Measurements from ENCODE around the gene BNC2.

BNC2 gene

GRCh38 chr9:16623989-16624743 is 246.3 kb downstream of the BNC2 start:
- DNase-seq = no peak

GRCh38 chr9:16622541-16622940 is 247.9 kb downstream of the BNC2 start:
- no peak for DNase-seq

- DNase-seq = no peak
These were observed 250.5 kb downstream of the BNC2 start for GRCh38 chr9:16619914-16620520.

GRCh38 chr9:16619402-16619801 is 251.1 kb downstream of the BNC2 start:
- DNase-seq = no peak

- no peak for DNase-seq
These were observed 251.9 kb downstream of the BNC2 start for GRCh38 chr9:16618524-16618923.

- DNase-seq = no peak
These were observed 253.8 kb downstream of the BNC2 start for GRCh38 chr9:16616686-16617085.

GRCh38 chr9:16615451-16615850 is 255.0 kb downstream of the BNC2 start:
- no peak for DNase-seq

GRCh38 chr9:16613605-16614004 is 256.9 kb downstream of the BNC2 start:
- no peak for DNase-seq

- DNase-seq = no peak
These were observed 257.4 kb downstream of the BNC2 start for GRCh38 chr9:16613051-16613450.

- DNase-seq = no peak
These were observed 257.8 kb downstream of the BNC2 start for GRCh38 chr9:16612627-16613026.

- DNase-seq = no peak
These were observed 258.5 kb downstream of the BNC2 start for GRCh38 chr9:16611983-16612382.

GRCh38 chr9:16611001-16611400 is 259.5 kb downstream of the BNC2 start:
- DNase-seq = no peak

GRCh38 chr9:16610538-16610937 is 259.9 kb downstream of the BNC2 start:
- no peak for DNase-seq

GRCh38 chr9:16608906-16609305 is 261.6 kb downstream of the BNC2 start:
- DNase-seq = no peak

- DNase-seq = no peak
These were observed 268.0 kb downstream of the BNC2 start for GRCh38 chr9:16602494-16602893.

- DNase-seq = no peak
These were observed 268.5 kb downstream of the BNC2 start for GRCh38 chr9:16601991-16602390.

GRCh38 chr9:16598316-16598715 is 272.2 kb downstream of the BNC2 start:
- DNase-seq = no peak

- no peak for DNase-seq
These were observed 273.3 kb downstream of the BNC2 start for GRCh38 chr9:16597136-16597535.

- no peak for DNase-seq
These were observed 275.2 kb downstream of the BNC2 start for GRCh38 chr9:16595227-16595626.

GRCh38 chr9:16594787-16595186 is 275.7 kb downstream of the BNC2 start:
- DNase-seq = no peak

GRCh38 chr9:16593746-16594145 is 276.7 kb downstream of the BNC2 start:
- no peak for DNase-seq

- DNase-seq = no peak
These were observed 279.4 kb downstream of the BNC2 start for GRCh38 chr9:16591092-16591491.

- no peak for DNase-seq
These were observed 284.9 kb downstream of the BNC2 start for GRCh38 chr9:16585591-16585990.

GRCh38 chr9:16579872-16580432 is 290.5 kb downstream of the BNC2 start:
- no peak for DNase-seq

- DNase-seq = no peak
These were observed 294.6 kb downstream of the BNC2 start for GRCh38 chr9:16575986-16576245.

Measured in NCI-H1048 (cell line).